Endothelial cell of umbilical vein (primary cell): ENCODE measurements around the gene TSPAN1. TPM values are rescaled to one million over a fixed set of nuclear protein-coding genes. Genes with fewer than 3 reads are reported as not detected.

ENCODE experiments used
- BruUV-seq: library from RNA; stranded (reverse); fragments of 400-500 nt; replicated peaks from 2 replicates; lab custom pipeline; 2021; lab: Mats Ljungman, UMichigan
- CTCF ChIA-PET: fragments of 300-600, 350-600 bp; sonication (Branson Sonifier 250); formaldehyde crosslinking; loops from one replicate; lab custom pipeline; 2021; ENCODE audit warnings: antibody characterized with exemption, inconsistent platforms; lab: Charles Lee
- POLR2A ChIA-PET: fragments of 300-600, 350-600 bp; sonication (Branson Sonifier 250); formaldehyde crosslinking; loops from one replicate; lab custom pipeline; 2021; ENCODE audit warnings: antibody characterized with exemption, inconsistent platforms; lab: Charles Lee
- DNase-seq: peaks from one replicate; pipeline ENCODE4 v3.0.0-alpha.2; 2011; ENCODE audit warnings: low read depth, low spot score
- FAIRE-seq: peaks from 2 replicates; lab custom pipeline; 2011; peaks lifted over from hg19 to GRCh38; lab: Jason Lieb, UNC
- H2AFZ ChIP-seq: 2 replicates; pipeline ENCODE4 v1.6.0; 2012; ENCODE audit warnings: low read depth, low read length, control low read depth, inconsistent platforms
- H3K27ac ChIP-seq: 2 replicates; pipeline ENCODE4 v1.5.1; 2011; ENCODE audit warnings: low read depth, mild to moderate bottlenecking, control low read depth, low read length, moderate library complexity; ENCODE audit not compliant: insufficient read depth
- H3K27me3 ChIP-seq, 2 experiments: 2 replicates each; pipeline versions ENCODE4 v1.6.0 to v1.6.1; 2011; ENCODE audit warnings: low read length in 2 of 2, mixed read lengths in 1 of 2; ENCODE audit not compliant: control insufficient read depth in 2 of 2, insufficient read depth in 2 of 2
- H3K36me3 ChIP-seq, 2 experiments: 2 replicates in 1 of 2; 3 replicates in 1 of 2; pipeline ENCODE4 v1.5.1; 2011; ENCODE audit warnings: low read length in 2 of 2, mild to moderate bottlenecking in 1 of 2, moderate library complexity in 1 of 2; ENCODE audit not compliant: control insufficient read depth in 2 of 2, insufficient read depth in 2 of 2; ENCODE audit errors: extremely low read depth in 1 of 2
- H3K4me1 ChIP-seq: 3 replicates; pipeline ENCODE4 v1.5.1; 2011; ENCODE audit warnings: mild to moderate bottlenecking, low read length; ENCODE audit not compliant: control insufficient read depth, insufficient read depth; ENCODE audit errors: extremely low read depth
- H3K4me2 ChIP-seq: 2 replicates; pipeline ENCODE4 v1.6.1; 2011; ENCODE audit warnings: low read length, control low read depth, mixed read lengths; ENCODE audit not compliant: insufficient read depth
- H3K4me3 ChIP-seq, 3 experiments: fragments of 200-600 bp in 1 of 3; sonication (generic), shearing (Covaris generic) in 1 of 3; replicated peaks in 1 of 3; 2 replicates each; pipeline ENCODE4 v1.5.1; 2011 to 2016; ENCODE audit warnings: control low read depth in 3 of 3, low read length in 3 of 3, mild to moderate bottlenecking in 2 of 3, inconsistent platforms in 1 of 3, low read depth in 1 of 3, moderate library complexity in 1 of 3; ENCODE audit not compliant: insufficient read depth in 1 of 3
- H3K79me2 ChIP-seq: 2 replicates; pipeline ENCODE4 v1.6.0; 2012; ENCODE audit warnings: low read length, inconsistent platforms; ENCODE audit not compliant: control insufficient read depth, insufficient read depth
- H3K9ac ChIP-seq: replicated peaks from 2 replicates; pipeline ENCODE3; 2011; ENCODE audit warnings: low read length, control low read depth; ENCODE audit not compliant: insufficient read depth; ENCODE audit errors: extremely low read depth
- H3K9me1 ChIP-seq: replicated peaks from 3 replicates; pipeline ENCODE4 v1.6.0; 2011; ENCODE audit warnings: mild to moderate bottlenecking, low read length; ENCODE audit not compliant: control insufficient read depth, insufficient read depth; ENCODE audit errors: extremely low read depth
- H3K9me3 ChIP-seq: replicated peaks from 2 replicates; pipeline ENCODE4 v1.5.1; 2012; ENCODE audit warnings: low read length, inconsistent platforms; ENCODE audit not compliant: control insufficient read depth, insufficient read depth
- H4K20me1 ChIP-seq: replicated peaks from 2 replicates; pipeline ENCODE3; 2011; ENCODE audit warnings: mild to moderate bottlenecking, low read length; ENCODE audit not compliant: control insufficient read depth, insufficient read depth; ENCODE audit errors: extremely low read depth
- EZH2 ChIP-seq: IDR thresholded peaks from 2 replicates; pipeline ENCODE4 v1.6.1; 2012; ENCODE audit warnings: borderline replicate concordance, low read depth, mild to moderate bottlenecking, moderate library complexity, low read length, inconsistent platforms; ENCODE audit not compliant: severe bottlenecking
- FOS ChIP-seq: IDR thresholded peaks from 2 replicates; pipeline ENCODE4 v1.6.1; 2011; ENCODE audit warnings: mild to moderate bottlenecking, low read length, moderate library complexity, borderline replicate concordance; ENCODE audit not compliant: insufficient read depth
- GATA2 ChIP-seq: IDR thresholded peaks from 2 replicates; pipeline ENCODE4 v1.7.0; 2011; ENCODE audit warnings: low read depth, mild to moderate bottlenecking, moderate library complexity, mixed read lengths, low read length; ENCODE audit not compliant: insufficient read length, insufficient read depth
- JUN ChIP-seq: IDR thresholded peaks from 2 replicates; pipeline ENCODE4 v1.6.1; 2011; ENCODE audit warnings: borderline replicate concordance, low read depth; ENCODE audit not compliant: insufficient read length, insufficient read depth
- MYC ChIP-seq: IDR thresholded peaks from one replicate; pipeline ENCODE4 v1.6.1; 2011; ENCODE audit warnings: mild to moderate bottlenecking, low read depth, low read length
- POLR2A ChIP-seq: IDR thresholded peaks from 2 replicates; pipeline ENCODE4 v1.6.1; 2012; ENCODE audit warnings: low read depth, mild to moderate bottlenecking, control low read depth, low read length
- POLR2AphosphoS5 ChIP-seq: IDR thresholded peaks from 2 replicates; pipeline ENCODE4 v1.6.1; 2012; ENCODE audit warnings: low read depth, mild to moderate bottlenecking, control low read depth, low read length, moderate library complexity; ENCODE audit not compliant: insufficient read depth
- dilution Hi-C: fragments of 300-500 bp; cut with MboI; formaldehyde crosslinking; loops from one replicate; pipeline ENCODE4 v1.15.0; 2019; ENCODE audit warnings: low sequenced_read_pairs; ENCODE audit not compliant: extremely low pct_ligation_motif_present
- intact Hi-C: fragments of 100-400 bp; cut with micrococcal nuclease; formaldehyde crosslinking; loops from one replicate; pipeline ENCODE4 v1.10.0; 2022
- polyA plus RNA-seq, 4 experiments: library from polyadenylated mRNA; depleted of rRNA in 3 of 4; stranded (reverse) in 3 of 4; unstranded in 1 of 4; fragments of >200 nt; gene quantifications; 2 replicates each; pipeline versions ENCODE4 v1.2.1 to v1.2.3, GENCODE V29; 2011 to 2012; ENCODE audit warnings: missing spikeins in 1 of 4
- total RNA-seq: library from RNA; stranded (reverse); gene quantifications from 2 replicates; pipeline ENCODE4 v1.2.3, GENCODE V29; 2021
- TF ChIP-seq, protein P1 (sequence below): IDR thresholded peaks from 2 replicates; pipeline ENCODE4 v1.6.1; 2011; ENCODE audit not compliant: insufficient read depth, insufficient read length
- TF ChIP-seq, protein P2 (sequence below), 2 donors: IDR thresholded peaks; 1 replicate in 1 of 2; 2 replicates in 1 of 2; pipeline ENCODE4 v1.5.1; 2011; ENCODE audit warnings: low read length in 2 of 2, mild to moderate bottlenecking in 2 of 2, moderate library complexity in 2 of 2, control low read depth in 1 of 2, inconsistent platforms in 1 of 2, low read depth in 1 of 2; ENCODE audit not compliant: insufficient read depth in 1 of 2; ENCODE audit errors: extremely low read depth in 1 of 2

The TSPAN1 gene
- total and polyA plus RNA-seq, 2 donors (not counting 3 experiments of a cell fraction or from before 2014, with no cell fraction given), result 0.65 to 0.88 TPM

DNA sequence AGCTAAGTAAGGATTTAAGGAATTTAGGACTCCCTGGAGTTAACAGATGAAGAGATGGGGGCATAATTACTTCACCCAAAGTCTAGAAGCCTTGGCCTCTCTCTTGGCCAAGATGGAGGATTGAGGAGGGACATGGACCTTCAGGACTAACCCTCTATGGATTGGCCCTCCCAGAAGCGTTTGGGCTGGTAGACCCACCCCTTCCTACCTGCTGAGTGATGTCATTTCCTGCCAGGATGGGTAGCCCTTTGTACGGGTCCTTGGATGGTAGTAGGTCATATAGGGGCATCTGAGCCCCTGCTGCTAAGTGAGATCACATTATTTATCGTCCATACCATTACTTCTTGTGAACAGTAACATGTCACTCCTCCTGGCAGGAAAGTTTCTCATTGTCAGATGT is 45.9 kb downstream of the TSPAN1 start:
- TF ChIP-seq, protein P1, sequence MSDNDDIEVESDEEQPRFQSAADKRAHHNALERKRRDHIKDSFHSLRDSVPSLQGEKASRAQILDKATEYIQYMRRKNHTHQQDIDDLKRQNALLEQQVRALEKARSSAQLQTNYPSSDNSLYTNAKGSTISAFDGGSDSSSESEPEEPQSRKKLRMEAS, result no peak
- TF ChIP-seq MYC (no peak), FOS (no peak), POLR2A (no peak), JUN (no peak), GATA2 (no peak), POLR2AphosphoS5 (no peak), EZH2 (no peak)
- TF ChIP-seq, protein P2, sequence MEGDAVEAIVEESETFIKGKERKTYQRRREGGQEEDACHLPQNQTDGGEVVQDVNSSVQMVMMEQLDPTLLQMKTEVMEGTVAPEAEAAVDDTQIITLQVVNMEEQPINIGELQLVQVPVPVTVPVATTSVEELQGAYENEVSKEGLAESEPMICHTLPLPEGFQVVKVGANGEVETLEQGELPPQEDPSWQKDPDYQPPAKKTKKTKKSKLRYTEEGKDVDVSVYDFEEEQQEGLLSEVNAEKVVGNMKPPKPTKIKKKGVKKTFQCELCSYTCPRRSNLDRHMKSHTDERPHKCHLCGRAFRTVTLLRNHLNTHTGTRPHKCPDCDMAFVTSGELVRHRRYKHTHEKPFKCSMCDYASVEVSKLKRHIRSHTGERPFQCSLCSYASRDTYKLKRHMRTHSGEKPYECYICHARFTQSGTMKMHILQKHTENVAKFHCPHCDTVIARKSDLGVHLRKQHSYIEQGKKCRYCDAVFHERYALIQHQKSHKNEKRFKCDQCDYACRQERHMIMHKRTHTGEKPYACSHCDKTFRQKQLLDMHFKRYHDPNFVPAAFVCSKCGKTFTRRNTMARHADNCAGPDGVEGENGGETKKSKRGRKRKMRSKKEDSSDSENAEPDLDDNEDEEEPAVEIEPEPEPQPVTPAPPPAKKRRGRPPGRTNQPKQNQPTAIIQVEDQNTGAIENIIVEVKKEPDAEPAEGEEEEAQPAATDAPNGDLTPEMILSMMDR (IDR thresholded peaks at IDR 0.05; ENCODE audit: extremely low read depth in 1 of 2, insufficient read depth in 1 of 2, low read depth in 1 of 2, low read length in 2 of 2), result no peak
- BruUV-seq, result no TSS peak
- intact Hi-C loops (loop anchor here (5.0 to 10.0 kb wide), 2 partner anchors 329 to 536 kb away; partner anchors contain the start of genes GPBP1L1 and TMEM69), dilution Hi-C loops (no loop called here)
- no peak for DNase-seq
- Histone ChIP-seq H3K9me3 (no peaks in the 10 kb centered on the region), H3K27ac (no peak overlapping the region), H3K4me3 (no peak overlapping the region), H4K20me1 (no peaks in the 10 kb centered on the region), H2AFZ (no peak overlapping the region), H3K4me1 (peaks cover 2% of the 10 kb centered on the region), H3K9ac (no peak overlapping the region), H3K9me1 (no peaks in the 10 kb centered on the region), H3K36me3 (no peaks in the 10 kb centered on the region), H3K27me3 (no peaks in the 10 kb centered on the region), H3K79me2 (no peaks in the 10 kb centered on the region), H3K4me2 (no peak overlapping the region)
- POLR2A ChIA-PET, result no interaction called here
- CTCF ChIA-PET, result no interaction called here
- FAIRE-seq, result no peak
